H7 (cell line): ENCODE data around the gene SPACA5. TPM values are rescaled to one million over a fixed set of nuclear protein-coding genes. Genes with fewer than 3 reads are reported as not detected.
"Not testable (repeated sequence)": the region's sequence is repeated elsewhere in the genome, so short reads cannot be mapped to it uniquely, and the experiment has no call there.

Source experiments
- DNase-seq: peaks from one replicate; pipeline ENCODE4 v3.0.0; 2012
- H3K27me3 ChIP-seq: 2 replicates; pipeline ENCODE4 v1.6.0; 2011; ENCODE audit warnings: mild to moderate bottlenecking, low read length; ENCODE audit not compliant: control insufficient read depth, insufficient read depth
- H3K36me3 ChIP-seq: replicated peaks from 2 replicates; pipeline ENCODE4 v1.5.1; 2011; ENCODE audit warnings: low read length; ENCODE audit not compliant: control insufficient read depth, insufficient read depth
- H3K4me3 ChIP-seq: 2 replicates; pipeline ENCODE4 v1.5.1; 2011; ENCODE audit warnings: low read depth, mild to moderate bottlenecking, control low read depth, low read length, moderate library complexity; ENCODE audit not compliant: insufficient read depth
- total RNA-seq: library from RNA; depleted of rRNA; stranded (reverse); fragments of >200 nt; shearing (Covaris generic); gene quantifications from 2 replicates; pipeline ENCODE4 v1.2.3, GENCODE V29; 2014; rRNA removed

The SPACA5 gene
- not detected in 2 replicates for total RNA-seq

DNA sequence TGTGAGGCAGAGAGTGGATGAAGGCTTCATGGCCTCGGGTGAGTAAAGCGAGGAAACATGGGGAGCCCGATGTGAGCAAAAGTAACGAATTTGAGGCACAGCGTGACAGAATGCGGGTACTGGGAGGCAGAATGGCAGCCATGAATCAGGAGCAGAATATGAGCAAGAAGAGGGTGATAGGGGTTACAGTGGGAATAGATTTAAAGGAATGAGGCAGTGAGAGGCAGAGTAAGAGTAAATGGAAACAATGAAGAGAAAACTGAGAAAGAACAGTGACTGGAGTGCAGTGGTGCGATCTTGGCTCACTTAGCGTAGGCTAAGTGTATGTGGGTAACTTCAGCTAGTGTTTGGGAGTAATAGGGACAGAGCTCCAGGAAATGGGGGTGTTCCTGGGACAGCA lies at the start of gene SPACA5:
SPACA5 (plus strand) TSS at position 301 of the 400 bp plus-strand sequence. CDS start 815 bp downstream, outside the sequence.
- not testable (repeated sequence) for H3K4me3 ChIP-seq, DNase-seq, H3K27me3 ChIP-seq, H3K36me3 ChIP-seq

DNA sequence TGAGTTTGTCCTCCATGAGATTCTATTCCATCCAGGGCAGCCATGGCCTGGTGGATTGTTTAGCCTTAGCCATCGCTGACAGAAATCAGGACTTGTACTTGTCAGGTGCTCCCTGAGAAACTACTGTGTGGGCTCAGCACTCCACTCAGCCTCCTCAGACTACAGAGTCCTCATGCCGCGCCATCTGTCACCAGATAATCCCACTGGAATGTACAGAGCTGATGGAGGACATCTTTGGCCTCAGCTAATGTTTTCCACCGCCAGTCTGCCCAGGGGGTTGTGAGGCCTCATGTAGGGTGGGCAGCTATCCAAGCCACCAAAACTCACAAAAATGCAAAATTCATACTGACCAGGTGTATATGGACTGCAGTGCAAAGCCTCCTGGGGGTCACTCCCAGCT lies 48.6 kb upstream of the SPACA5 start:
- DNase-seq, H3K36me3 ChIP-seq: not testable (repeated sequence)

DNA sequence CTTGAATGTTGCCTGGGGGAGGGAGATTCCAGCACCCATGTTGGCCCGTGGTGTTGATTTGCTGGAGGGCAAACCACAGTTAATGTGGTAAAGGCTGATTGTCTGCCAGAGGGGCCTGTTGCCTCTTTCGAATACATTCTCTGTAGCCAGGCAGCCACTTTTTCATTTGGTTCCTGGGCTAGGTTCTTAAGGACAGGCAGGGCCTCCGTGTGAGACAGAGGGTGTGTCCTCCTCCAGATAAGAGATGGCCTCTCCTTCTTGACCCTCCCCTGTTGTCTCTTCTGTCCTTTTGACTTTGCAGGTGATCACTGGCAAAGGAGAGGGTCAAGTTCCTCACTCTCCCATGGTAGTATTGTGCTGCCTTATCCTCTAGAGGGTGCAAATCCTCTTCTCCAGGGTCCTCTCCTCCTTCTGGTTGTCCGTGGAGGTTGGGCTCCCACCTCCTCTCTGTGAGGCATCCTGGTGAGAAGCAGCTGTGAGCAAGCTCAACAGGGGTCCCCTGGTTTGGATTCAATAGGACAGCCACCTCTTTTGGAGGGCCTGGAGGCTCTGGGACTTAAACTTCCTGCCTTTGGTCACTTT lies 47.9 kb upstream of the SPACA5 start:
- Histone ChIP-seq H3K27me3 (no peaks in the 10 kb centered on the region), H3K4me3 (no peak overlapping the region), H3K36me3 (no peaks in the 10 kb centered on the region)
- DNase-seq, result peak; percentile 25

More for the DNA sequence above, 48.6 kb upstream of the SPACA5 start:
- H3K27me3 ChIP-seq, H3K4me3 ChIP-seq: not testable (repeated sequence)

DNA sequence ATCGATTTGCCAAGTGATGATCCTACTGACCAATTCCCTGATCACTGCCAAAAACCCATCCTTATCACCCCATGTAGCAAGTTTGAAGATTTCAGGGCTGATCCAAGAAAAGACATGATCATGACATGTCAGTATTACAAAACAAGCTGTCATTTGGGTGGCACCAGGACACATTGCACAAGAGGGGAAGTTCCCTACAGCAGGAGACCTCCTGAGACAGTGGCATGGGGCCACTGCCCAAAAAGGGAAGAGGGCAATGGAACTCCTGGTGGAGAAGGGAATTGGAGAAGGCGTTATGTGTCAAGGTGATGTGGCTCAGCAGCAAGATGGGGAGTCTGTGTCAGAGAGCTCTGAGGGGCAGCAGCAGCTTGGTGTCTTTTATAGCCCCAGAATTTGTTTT lies 46.4 kb upstream of the SPACA5 start:
- H3K27me3 ChIP-seq, result no peaks in the 10 kb centered on the region
- no peaks in the 10 kb centered on the region for H3K36me3 ChIP-seq
- DNase-seq, result no peak
- no peak overlapping the region for H3K4me3 ChIP-seq

DNA sequence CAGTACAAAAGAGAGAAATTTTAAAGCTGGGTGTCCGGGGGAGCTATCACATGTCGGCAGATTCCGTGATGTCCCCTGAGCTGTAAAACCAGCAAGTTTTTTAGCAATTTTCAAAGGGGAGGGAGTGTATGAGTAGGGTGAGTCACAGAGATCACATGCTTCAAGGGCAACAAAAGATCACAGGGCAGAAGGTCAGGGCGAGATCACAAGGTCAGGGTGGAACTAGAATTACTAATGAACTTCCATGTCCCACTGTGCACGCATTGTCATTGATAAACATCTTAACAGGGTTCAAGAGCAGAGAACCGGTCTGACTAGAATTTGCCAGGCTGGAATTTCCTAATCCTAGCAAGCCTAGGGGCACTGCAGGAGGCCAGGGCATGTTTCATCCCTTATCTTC lies 45.0 kb upstream of the SPACA5 start:
- not testable (repeated sequence) for DNase-seq, H3K27me3 ChIP-seq, H3K4me3 ChIP-seq, H3K36me3 ChIP-seq

- not testable (repeated sequence) for DNase-seq, H3K36me3 ChIP-seq, H3K27me3 ChIP-seq, H3K4me3 ChIP-seq
Measured at GRCh38 chrX:47965526-47965925, 41.3 kb upstream of the SPACA5 start.

DNA sequence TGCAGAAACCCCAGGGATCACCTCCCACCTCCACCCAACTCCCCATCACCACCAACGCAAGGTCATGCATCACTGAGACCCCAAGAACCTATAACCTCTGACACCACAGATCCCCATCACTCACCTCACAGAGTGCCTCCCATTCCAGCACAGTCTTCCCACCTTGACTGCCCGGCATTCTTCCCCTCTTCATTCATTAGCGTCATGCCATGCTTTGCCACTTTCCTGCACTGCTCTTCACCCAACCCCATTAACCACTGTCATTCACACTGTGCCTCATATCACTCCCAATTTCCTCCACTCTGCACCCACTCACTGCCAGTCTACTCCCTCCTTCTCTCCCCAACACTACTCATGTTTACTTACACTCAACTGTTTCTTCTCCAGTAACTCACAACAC lies 33.6 kb upstream of the SPACA5 start:
- DNase-seq, result no peak
- no peak overlapping the region for H3K4me3 ChIP-seq
- no peaks in the 10 kb centered on the region for H3K27me3 ChIP-seq
- peaks cover 7% of the 10 kb centered on the region for H3K36me3 ChIP-seq

DNA sequence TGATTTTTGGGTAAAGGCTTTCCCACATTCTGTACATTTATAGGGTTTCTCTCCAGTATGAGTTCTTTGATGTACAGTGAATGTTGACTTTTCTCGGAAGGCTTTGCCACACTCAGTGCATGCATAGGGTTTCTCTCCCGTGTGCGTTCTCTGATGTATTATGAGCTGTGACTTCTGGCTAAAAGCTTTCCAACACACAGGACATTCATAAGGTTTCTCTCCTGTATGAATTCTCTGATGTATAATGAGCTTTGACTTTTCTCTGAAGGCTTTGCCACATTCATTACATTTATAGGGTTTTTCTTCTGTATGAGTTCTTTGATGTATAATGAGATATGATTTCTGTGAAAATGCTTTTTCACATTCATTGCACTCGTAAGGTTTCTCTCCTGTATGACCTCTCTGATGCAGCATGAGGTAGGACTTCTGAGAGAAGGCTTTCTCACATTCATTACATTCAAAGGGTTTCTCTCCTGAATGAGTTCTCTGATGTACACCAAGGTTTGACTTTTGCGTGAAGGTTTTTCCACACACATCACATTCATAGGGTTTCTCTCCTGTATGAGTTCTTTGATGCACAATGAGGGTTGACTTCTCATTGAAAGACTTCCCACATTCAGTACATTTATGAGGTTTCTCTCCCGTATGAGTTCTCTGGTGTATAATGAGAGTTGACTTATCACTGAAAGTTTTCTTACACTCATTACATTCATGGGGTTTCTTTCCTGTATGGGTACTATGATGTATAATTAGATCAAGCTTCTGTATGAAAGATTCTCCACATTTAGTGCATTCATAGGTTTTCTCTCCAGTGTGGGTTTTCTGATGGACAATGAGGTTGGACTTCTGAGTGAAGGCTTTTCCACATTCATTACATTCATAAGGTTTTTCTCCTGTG lies 30.3 kb upstream of the SPACA5 start:
- no peak for DNase-seq
- H3K4me3 ChIP-seq, result no peak overlapping the region
- H3K27me3 ChIP-seq, result no peaks in the 10 kb centered on the region
- H3K36me3 ChIP-seq, result peaks cover 9% of the 10 kb centered on the region

DNA sequence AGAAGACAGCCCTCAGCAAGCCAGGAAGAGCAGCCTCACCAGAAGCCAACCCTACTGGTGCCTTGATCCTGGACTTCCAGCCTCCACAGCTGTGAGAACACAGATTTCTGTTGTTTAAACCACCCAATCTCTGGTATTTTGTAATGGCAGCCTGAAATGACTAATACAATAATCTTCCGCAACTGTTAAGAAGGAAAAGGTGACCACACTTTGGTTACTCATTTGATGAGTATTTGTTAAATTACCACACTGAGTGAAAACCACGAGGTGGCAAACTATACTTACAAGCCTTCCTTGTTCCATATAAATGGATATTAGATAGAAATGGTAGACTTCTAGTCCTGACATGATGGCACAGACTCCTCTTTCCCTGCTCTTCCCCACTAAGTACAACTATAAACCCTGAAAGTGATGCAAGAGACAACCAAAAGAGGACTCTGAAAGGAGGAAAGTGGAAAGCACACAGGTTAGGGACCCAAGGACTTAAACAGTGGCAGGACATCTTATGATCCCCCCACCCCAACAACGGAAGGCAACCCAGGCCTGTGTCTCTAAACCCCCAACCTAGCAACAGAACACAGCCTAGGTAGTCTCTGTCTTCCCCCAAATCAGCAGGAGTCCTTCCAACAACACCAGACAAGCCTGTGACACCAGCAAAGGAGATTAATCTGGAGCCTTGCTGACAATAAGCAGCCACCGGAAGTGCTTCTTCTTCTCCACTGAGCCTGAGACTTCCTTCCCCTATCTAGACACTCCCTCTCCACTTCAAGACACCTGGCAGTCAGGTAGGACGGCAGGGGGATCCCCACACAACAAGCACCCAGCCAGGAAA lies 15.3 kb upstream of the SPACA5 start:
- Histone ChIP-seq H3K4me3 (no peak overlapping the region), H3K27me3 (no peaks in the 10 kb centered on the region), H3K36me3 (no peaks in the 10 kb centered on the region)
- DNase-seq, result no peak

DNA sequence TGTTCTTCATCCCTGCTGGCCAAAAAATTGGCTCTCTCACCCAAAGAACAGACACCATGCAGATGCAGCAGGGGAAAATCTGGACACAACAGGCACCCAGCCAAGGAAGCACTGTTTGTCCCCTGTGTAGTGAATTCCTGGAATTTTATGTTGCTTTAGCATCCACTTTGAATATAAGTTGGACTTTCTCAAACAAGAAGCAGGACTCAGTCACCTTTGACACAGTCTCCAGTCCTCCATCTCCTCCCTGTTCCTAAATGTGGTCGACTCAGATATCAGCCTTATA lies 14.8 kb upstream of the SPACA5 start:
- Histone ChIP-seq H3K4me3 (no peak overlapping the region), H3K27me3 (no peaks in the 10 kb centered on the region), H3K36me3 (no peaks in the 10 kb centered on the region)
- no peak for DNase-seq

DNA sequence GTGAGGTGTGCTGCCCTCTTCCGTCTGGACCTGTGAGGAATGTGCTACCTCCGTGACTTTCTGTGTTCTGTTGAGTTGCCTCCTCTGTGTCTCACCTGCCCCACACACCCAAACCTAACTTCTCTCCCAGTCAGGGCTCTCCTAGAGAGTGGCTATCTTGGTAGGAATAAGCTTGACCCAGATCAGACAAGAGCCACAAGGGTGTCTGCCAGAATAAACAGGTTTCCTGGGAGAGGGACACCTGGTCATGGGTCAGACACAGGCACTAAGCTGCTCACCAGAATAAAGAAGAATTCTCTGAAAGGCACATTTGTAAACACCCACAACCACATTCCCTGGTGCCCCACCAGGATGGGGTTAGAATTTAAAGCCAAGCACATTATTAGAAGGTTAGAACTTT lies 14.1 kb upstream of the SPACA5 start:
- Histone ChIP-seq H3K27me3 (no peaks in the 10 kb centered on the region), H3K4me3 (no peak overlapping the region), H3K36me3 (no peaks in the 10 kb centered on the region)
- DNase-seq, result no peak

- Histone ChIP-seq H3K36me3 (no peaks in the 10 kb centered on the region), H3K27me3 (no peaks in the 10 kb centered on the region), H3K4me3 (no peak overlapping the region)
- DNase-seq, result no peak
Measured at GRCh38 chrX:48001260-48001659, 5.5 kb upstream of the SPACA5 start.

GRCh38 chrX:48002319-48002718 lies 4.5 kb upstream of the SPACA5 start:
- no peak for DNase-seq

GRCh38 chrX:48002929-48003328 lies 3.9 kb upstream of the SPACA5 start:
- no peak overlapping the region; the same call in 1 of the 2 replicates for H3K4me3 ChIP-seq
- no peaks in the 10 kb centered on the region for H3K27me3 ChIP-seq
- no peaks in the 10 kb centered on the region for H3K36me3 ChIP-seq
- DNase-seq, result no peak

More at GRCh38 chrX:48002319-48002718, 4.5 kb upstream of the SPACA5 start:
- Histone ChIP-seq H3K4me3 (no peak overlapping the region), H3K36me3 (no peaks in the 10 kb centered on the region), H3K27me3 (no peaks in the 10 kb centered on the region)

DNA sequence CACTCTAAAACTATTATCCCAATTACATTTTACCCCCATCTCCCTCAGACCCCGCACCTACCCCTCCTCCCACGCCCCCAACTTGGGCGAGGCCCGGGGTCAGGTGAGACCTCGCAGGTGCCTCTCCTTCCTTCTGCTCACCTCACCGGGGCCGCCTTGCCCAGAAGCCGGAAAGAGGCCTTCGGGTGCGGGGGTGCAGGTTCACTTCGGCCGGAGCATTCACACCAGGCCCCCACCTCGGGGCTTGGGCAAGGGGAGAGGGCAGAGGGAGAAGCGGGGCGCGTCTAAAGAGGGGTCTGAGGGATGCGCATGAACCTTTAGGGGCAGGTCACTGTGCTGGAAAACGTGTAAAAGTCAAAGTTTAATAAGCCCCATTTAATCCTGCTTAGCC lies 3.4 kb upstream of the SPACA5 start:
- Histone ChIP-seq H3K4me3 (peak overlapping the region; percentile 79), H3K36me3 (no peaks in the 10 kb centered on the region), H3K27me3 (no peaks in the 10 kb centered on the region)
- peak; percentile 50 for DNase-seq
